ENCODE measurements around the gene DTWD1.

- TF ChIP-seq CTCF (IDR thresholded peaks at IDR 0.05) (no peak), POLR2A (IDR thresholded peaks at IDR 0.05) (no peak)
Measured at GRCh38 chr15:49604625-49605409, 16.0 kb upstream of the DTWD1 start.

All from prostate gland (tissue), 2 donors.